ENCODE measurements around the gene OBSCN. TPM values are rescaled to one million over a fixed set of nuclear protein-coding genes. Genes with fewer than 3 reads are reported as not detected.

OBSCN gene
- total RNA-seq, 1 donor from 2014 or later: 17.5 TPM

DNA sequence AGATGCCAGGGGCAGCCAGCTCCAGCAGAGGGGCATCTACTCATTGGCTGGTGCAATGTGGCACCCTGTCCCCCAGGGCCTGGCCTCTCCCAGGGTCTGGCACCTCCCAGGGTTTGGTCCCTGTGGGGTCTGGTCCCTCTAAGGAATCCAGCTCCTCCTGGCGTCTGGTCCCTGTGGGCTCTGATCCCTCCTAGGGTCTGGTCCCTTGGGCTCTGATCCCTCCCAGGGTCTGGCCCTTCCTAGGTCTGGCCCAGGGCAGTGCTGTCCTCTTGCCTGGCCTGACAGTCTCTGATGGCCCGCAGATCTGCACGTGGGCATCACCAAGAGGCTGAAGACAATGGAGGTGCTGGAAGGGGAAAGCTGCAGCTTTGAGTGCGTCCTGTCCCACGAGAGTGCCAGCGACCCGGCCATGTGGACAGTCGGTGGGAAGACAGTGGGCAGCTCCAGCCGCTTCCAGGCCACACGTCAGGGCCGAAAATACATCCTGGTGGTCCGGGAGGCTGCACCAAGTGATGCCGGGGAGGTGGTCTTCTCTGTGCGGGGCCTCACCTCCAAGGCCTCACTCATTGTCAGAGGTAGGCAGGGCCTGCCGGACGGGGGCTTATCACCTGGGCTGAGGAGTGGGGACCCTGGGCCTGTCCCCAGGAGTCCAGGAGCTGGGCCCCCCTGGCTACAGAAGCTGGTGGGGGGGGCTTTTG lies 73.9 kb downstream of the OBSCN start:
- peaks cover 13% of the 10 kb centered on the region for H3K36me3 Mint-ChIP-seq (ENCODE audit: low read depth, unreplicated experiment)
- DNase-seq (ENCODE audit: low read depth) (no peak), FAIRE-seq (no peak)
- no peaks in the 10 kb centered on the region for H3K9me3 ChIP-seq (ENCODE audit: insufficient read depth, low read depth, low read length)
- H3K4me3 Mint-ChIP-seq (ENCODE audit: unreplicated experiment): no peak overlapping the region
- H3K9me3 Mint-ChIP-seq (ENCODE audit: unreplicated experiment): no peaks in the 10 kb centered on the region
- no peak overlapping the region for H3K27ac ChIP-seq (ENCODE audit: low read depth, low read length)
- no peaks in the 10 kb centered on the region for H3K27me3 Mint-ChIP-seq (ENCODE audit: low read depth, unreplicated experiment)
- TF ChIP-seq, protein P1, sequence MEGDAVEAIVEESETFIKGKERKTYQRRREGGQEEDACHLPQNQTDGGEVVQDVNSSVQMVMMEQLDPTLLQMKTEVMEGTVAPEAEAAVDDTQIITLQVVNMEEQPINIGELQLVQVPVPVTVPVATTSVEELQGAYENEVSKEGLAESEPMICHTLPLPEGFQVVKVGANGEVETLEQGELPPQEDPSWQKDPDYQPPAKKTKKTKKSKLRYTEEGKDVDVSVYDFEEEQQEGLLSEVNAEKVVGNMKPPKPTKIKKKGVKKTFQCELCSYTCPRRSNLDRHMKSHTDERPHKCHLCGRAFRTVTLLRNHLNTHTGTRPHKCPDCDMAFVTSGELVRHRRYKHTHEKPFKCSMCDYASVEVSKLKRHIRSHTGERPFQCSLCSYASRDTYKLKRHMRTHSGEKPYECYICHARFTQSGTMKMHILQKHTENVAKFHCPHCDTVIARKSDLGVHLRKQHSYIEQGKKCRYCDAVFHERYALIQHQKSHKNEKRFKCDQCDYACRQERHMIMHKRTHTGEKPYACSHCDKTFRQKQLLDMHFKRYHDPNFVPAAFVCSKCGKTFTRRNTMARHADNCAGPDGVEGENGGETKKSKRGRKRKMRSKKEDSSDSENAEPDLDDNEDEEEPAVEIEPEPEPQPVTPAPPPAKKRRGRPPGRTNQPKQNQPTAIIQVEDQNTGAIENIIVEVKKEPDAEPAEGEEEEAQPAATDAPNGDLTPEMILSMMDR (IDR thresholded peaks at IDR 0.05; ENCODE audit: insufficient read depth, low read depth, low read length): no peak
- no peak for TF ChIP-seq EZH2 (IDR thresholded peaks at IDR 0.05; ENCODE audit: insufficient read depth, low read length)
- H3K4me1 ChIP-seq (ENCODE audit: insufficient read depth, low read length): no peaks in the 10 kb centered on the region
- no peaks in the 10 kb centered on the region for H4K20me1 ChIP-seq (ENCODE audit: insufficient read depth, low read length)
- H3K27me3 ChIP-seq (ENCODE audit: insufficient read depth, low read length): no peaks in the 10 kb centered on the region
- no peaks in the 10 kb centered on the region for H3K79me2 ChIP-seq (ENCODE audit: insufficient read depth, low read length)
- no peak overlapping the region for H3K4me3 ChIP-seq (ENCODE audit: insufficient read depth, low read depth, low read length)
- H3K36me3 ChIP-seq (ENCODE audit: insufficient read depth, low read length): no peaks in the 10 kb centered on the region
- H3K4me2 ChIP-seq (ENCODE audit: low read length): no peak overlapping the region
- no peak overlapping the region for H2AFZ ChIP-seq (ENCODE audit: low read depth, low read length)
- H3K9ac ChIP-seq (ENCODE audit: low read length): no peak overlapping the region
- H3K4me1 Mint-ChIP-seq (ENCODE audit: low read depth, unreplicated experiment): peaks cover 3% of the 10 kb centered on the region
- no peak overlapping the region for H3K27ac Mint-ChIP-seq (ENCODE audit: unreplicated experiment)

DNA sequence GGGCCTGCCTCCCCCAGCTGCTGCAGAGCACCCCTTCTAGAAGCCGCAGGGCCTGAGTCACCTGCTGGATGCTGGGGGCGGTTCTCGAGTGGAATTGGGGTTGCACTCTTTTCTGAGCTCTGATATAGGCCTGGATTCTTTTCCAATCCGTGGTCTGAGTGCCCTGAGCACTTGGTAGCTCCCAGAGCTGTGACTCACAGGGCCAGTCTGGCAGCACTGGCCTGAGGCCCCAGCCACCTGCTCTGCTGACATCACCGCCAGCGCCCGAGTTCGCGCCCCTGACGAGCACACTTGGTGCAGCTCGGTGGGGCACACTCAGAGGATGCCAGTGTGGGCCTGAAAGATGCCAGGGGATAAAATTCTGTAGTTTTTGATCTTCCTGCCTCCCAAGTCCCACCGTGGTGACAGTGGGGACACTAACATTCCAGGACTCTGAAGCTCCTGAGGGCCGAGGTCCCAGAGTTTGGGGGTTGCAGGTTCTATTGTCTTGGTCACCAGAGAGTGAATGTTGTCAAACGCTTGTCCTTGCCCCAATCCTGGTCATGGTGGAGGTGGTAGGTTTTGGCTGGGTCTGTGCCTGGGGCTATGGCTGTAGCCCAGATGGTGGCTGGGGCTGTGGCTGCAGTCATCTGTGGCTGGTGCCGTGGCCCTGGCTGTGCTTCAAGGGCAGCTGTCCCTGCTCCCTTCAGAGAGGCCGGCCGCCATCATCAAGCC lies 74.6 kb downstream of the OBSCN start:
- H2AFZ ChIP-seq (ENCODE audit: low read depth, low read length): no peak overlapping the region
- FAIRE-seq (no peak), DNase-seq (ENCODE audit: low read depth) (peak; percentile 14)
- no peak overlapping the region for H3K27ac ChIP-seq (ENCODE audit: low read depth, low read length)
- Mint-ChIP-seq H3K27ac (ENCODE audit: unreplicated experiment) (no peak overlapping the region), H3K4me3 (ENCODE audit: unreplicated experiment) (no peak overlapping the region), H3K27me3 (ENCODE audit: low read depth, unreplicated experiment) (no peaks in the 10 kb centered on the region), H3K36me3 (ENCODE audit: low read depth, unreplicated experiment) (peaks cover 13% of the 10 kb centered on the region), H3K9me3 (ENCODE audit: unreplicated experiment) (no peaks in the 10 kb centered on the region), H3K4me1 (ENCODE audit: low read depth, unreplicated experiment) (peaks cover 3% of the 10 kb centered on the region)
- TF ChIP-seq EZH2 (IDR thresholded peaks at IDR 0.05; ENCODE audit: insufficient read depth, low read length): no peak
- TF ChIP-seq, protein P1 (IDR thresholded peaks at IDR 0.05; ENCODE audit: insufficient read depth, low read depth, low read length): no peak
- H4K20me1 ChIP-seq (ENCODE audit: insufficient read depth, low read length): no peaks in the 10 kb centered on the region
- H3K9me3 ChIP-seq (ENCODE audit: insufficient read depth, low read depth, low read length): no peaks in the 10 kb centered on the region
- no peaks in the 10 kb centered on the region for H3K4me1 ChIP-seq (ENCODE audit: insufficient read depth, low read length)
- no peaks in the 10 kb centered on the region for H3K79me2 ChIP-seq (ENCODE audit: insufficient read depth, low read length)
- H3K4me3 ChIP-seq (ENCODE audit: insufficient read depth, low read depth, low read length): no peak overlapping the region
- H3K4me2 ChIP-seq (ENCODE audit: low read length): no peak overlapping the region
- no peak overlapping the region for H3K9ac ChIP-seq (ENCODE audit: low read length)
- no peaks in the 10 kb centered on the region for H3K27me3 ChIP-seq (ENCODE audit: insufficient read depth, low read length)
- H3K36me3 ChIP-seq (ENCODE audit: insufficient read depth, low read length): no peaks in the 10 kb centered on the region

DNA sequence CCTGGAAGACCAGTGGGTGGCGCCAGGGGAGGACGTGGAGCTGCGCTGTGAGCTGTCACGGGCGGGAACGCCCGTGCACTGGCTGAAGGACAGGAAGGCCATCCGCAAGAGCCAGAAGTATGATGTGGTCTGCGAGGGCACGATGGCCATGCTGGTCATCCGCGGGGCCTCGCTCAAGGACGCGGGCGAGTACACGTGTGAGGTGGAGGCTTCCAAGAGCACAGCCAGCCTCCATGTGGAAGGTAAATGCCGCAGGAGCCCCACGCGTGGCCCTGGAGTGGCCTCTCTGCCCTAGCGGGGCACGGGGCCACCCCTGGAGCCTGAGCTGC lies 75.2 kb downstream of the OBSCN start:
- no peaks in the 10 kb centered on the region for H3K9me3 ChIP-seq (ENCODE audit: insufficient read depth, low read depth, low read length)
- H3K79me2 ChIP-seq (ENCODE audit: insufficient read depth, low read length): no peaks in the 10 kb centered on the region
- H2AFZ ChIP-seq (ENCODE audit: low read depth, low read length): no peak overlapping the region
- no peak overlapping the region for H3K4me2 ChIP-seq (ENCODE audit: low read length)
- Mint-ChIP-seq H3K27me3 (ENCODE audit: low read depth, unreplicated experiment) (no peaks in the 10 kb centered on the region), H3K27ac (ENCODE audit: unreplicated experiment) (no peak overlapping the region), H3K4me3 (ENCODE audit: unreplicated experiment) (no peak overlapping the region), H3K36me3 (ENCODE audit: low read depth, unreplicated experiment) (peaks cover 13% of the 10 kb centered on the region), H3K4me1 (ENCODE audit: low read depth, unreplicated experiment) (peaks cover 3% of the 10 kb centered on the region), H3K9me3 (ENCODE audit: unreplicated experiment) (no peaks in the 10 kb centered on the region)
- H3K4me3 ChIP-seq (ENCODE audit: insufficient read depth, low read depth, low read length): no peak overlapping the region
- no peaks in the 10 kb centered on the region for H3K27me3 ChIP-seq (ENCODE audit: insufficient read depth, low read length)
- H3K36me3 ChIP-seq (ENCODE audit: insufficient read depth, low read length): no peaks in the 10 kb centered on the region
- DNase-seq (ENCODE audit: low read depth) (no peak), FAIRE-seq (no peak)
- TF ChIP-seq, protein P1 (IDR thresholded peaks at IDR 0.05; ENCODE audit: insufficient read depth, low read depth, low read length): no peak
- no peak for TF ChIP-seq EZH2 (IDR thresholded peaks at IDR 0.05; ENCODE audit: insufficient read depth, low read length)
- H3K9ac ChIP-seq (ENCODE audit: low read length): no peak overlapping the region
- no peaks in the 10 kb centered on the region for H3K4me1 ChIP-seq (ENCODE audit: insufficient read depth, low read length)
- H3K27ac ChIP-seq (ENCODE audit: low read depth, low read length): no peak overlapping the region
- no peaks in the 10 kb centered on the region for H4K20me1 ChIP-seq (ENCODE audit: insufficient read depth, low read length)
